SH-SY5Y (cell line): Measurements from ENCODE around the gene FAM117A.

Experiments used
- GATA2 ChIP-seq: IDR thresholded peaks from 2 replicates; pipeline ENCODE4 v1.6.1; 2011; ENCODE audit warnings: mild to moderate bottlenecking, low read depth, low read length
- GATA3 ChIP-seq: IDR thresholded peaks from 2 replicates; pipeline ENCODE4 v1.6.1; 2011; ENCODE audit warnings: low read depth, mild to moderate bottlenecking, low read length, moderate library complexity

Gene FAM117A

DNA sequence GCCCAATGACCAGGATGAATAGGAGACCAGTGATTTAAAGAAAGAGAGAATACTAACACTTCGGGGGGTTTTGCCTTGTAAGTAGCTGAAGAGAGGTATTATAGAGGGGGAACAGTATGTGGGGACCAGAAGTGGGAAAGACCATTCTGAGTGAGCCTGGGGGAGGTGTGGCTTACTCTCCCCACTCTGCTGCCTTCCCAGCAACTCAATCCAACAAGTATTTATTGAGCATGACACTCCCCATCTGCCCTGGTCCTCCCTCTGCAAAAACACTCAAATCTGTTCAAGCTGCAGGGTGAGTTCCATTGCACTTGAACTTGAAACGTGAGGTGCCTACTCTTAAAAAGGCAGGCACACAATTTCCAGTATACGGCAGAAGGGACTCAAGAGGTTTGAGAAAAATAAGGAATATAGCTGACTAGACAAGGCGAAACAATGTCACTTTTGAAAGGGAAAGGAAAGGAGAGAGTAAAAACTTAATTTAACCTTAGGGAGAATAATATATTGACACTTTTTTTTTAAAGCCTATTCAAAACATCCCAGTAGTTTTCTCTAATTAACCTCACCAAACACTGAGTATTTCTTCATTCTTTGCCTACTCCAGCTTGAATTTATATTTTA lies 8.2 kb downstream of the FAM117A start:
- TF ChIP-seq GATA3 (no peak), GATA2 (no peak)

DNA sequence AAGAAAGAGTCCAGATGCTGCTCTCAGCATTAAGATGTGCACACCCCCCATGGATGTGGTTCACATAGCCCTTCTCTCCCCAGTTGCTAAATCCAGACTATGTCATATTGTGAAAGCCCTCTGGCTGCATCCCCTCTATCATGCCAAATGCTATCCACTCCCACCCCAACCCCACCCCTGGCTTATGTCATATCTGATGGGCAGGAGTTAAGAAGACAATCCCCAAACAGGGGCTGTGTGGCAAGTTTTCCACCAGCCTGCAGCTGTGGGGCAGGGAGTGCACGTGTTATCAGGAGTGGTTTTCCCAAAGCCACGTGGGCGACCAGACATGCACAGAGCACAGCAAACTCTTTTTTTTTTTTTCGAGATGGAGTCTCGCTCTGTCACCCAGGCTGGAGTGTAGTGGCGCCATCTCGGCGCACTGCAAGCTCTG lies 10.0 kb downstream of the FAM117A start:
- TF ChIP-seq GATA2 (no peak), GATA3 (no peak)

DNA sequence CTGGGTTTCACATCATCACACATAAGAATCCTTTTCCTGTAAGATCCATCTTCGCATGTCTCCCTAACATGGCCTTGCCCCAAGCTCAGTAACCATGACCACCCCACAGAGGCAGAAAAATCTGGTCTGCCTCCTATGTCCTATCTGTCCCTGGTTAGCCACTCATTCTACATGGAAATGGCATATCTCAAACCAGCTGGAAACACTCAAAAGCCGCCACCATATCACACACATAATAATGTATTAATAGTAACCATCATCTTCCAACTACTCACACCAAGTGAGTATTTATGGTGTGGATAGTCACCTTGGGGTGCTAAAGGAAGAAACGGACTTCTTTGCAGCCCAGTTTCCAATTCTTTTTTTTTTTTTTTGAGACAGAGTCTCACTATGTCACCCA lies 11.4 kb downstream of the FAM117A start:
- TF ChIP-seq GATA2 = no peak
- TF ChIP-seq GATA3 = no peak

GRCh38 chr17:49749730-49750129 lies 14.2 kb downstream of the FAM117A start:
- TF ChIP-seq GATA3 (no peak), GATA2 (no peak)

DNA sequence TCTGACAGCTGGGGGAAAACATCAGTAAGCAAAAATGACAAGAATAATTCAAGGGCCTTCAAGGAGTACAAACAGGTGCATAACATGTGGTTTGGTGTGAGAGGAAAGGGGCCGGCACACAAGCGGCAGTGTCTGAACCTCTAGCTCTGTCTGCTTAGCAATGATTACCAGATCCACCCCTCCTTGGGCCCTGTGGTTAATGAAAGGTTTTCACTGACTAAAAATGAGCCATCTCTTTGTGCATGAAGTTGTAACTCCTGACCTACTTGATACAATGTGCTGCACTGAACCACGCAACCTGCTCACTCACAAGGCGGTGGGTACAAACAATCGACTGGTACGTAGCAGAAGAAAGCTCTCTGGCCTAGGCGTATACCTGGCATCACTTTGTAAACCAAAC lies 15.1 kb downstream of the FAM117A start:
- no peak for TF ChIP-seq GATA3
- no peak for TF ChIP-seq GATA2

DNA sequence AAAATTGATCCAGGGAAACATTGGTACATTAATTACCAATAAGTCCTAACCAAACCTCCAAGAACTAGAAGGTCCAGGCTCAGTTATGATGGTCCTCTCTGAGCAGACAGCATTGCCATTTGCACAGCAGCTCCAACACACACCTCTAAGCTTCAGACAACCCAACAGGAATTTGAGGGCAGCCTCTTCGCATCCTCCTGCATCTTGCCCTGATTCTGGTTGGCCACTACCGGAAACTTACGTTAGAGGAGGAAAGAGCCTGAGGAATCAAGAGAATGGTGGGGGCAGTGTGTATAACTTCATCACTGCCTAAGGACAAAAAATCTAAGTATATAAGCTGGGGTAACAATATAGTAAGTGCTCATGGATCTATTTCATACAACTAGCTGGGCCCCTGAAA lies 15.7 kb downstream of the FAM117A start:
- TF ChIP-seq GATA3 (no peak), GATA2 (no peak)

DNA sequence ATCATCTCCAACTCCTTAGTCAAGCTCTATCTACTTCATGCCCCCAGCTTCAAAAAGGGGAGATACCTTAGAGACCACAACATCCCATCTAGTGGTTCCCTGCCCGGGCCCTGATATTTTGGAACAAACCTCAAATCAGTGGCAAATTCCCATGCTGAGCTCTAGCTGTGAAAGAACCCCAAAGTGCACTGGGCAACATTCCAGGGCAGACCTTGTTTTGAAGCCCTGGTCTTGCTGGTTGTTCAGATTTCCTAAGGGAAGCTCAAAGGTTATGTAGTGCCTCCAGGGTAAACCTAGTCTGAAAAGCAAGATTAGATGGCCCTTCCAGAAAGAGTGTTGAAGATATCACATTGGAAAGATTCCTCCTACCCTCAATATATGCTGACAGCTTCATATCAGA lies 16.3 kb downstream of the FAM117A start:
- no peak for TF ChIP-seq GATA3
- no peak for TF ChIP-seq GATA2

DNA sequence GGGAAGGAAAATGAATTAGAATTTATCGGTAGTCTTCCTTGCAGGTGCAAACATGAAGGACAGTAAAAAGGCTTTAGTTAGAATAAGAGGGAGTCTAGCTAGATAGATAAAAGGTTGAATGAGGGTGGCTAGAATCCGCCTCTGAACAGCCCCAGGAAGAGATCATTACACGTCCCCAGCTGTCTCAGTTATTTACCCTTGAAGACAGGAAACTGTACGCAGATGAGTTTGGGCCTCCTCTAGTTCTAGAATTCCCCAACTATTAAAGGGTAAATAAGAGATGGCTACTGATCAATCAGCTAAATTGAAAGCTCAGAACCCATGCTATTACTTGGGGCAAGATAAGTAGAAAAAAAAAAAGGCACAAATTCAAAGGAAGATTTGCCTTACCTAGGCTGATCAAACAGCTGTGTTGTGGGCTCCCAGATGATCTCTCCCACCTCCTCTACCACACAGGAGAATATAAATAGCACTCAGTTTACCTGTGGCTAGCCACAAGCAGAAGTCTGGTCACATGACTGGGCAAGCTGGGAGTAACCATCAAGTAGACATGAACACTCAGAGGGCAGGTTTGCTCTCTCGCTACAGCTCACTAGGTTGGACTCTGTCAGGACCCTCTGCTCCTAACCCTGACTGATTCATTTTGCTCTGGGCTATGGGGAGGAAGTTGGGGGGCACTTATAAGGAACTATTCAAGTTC lies 17.0 kb downstream of the FAM117A start:
- no peak for TF ChIP-seq GATA2
- TF ChIP-seq GATA3 = no peak

DNA sequence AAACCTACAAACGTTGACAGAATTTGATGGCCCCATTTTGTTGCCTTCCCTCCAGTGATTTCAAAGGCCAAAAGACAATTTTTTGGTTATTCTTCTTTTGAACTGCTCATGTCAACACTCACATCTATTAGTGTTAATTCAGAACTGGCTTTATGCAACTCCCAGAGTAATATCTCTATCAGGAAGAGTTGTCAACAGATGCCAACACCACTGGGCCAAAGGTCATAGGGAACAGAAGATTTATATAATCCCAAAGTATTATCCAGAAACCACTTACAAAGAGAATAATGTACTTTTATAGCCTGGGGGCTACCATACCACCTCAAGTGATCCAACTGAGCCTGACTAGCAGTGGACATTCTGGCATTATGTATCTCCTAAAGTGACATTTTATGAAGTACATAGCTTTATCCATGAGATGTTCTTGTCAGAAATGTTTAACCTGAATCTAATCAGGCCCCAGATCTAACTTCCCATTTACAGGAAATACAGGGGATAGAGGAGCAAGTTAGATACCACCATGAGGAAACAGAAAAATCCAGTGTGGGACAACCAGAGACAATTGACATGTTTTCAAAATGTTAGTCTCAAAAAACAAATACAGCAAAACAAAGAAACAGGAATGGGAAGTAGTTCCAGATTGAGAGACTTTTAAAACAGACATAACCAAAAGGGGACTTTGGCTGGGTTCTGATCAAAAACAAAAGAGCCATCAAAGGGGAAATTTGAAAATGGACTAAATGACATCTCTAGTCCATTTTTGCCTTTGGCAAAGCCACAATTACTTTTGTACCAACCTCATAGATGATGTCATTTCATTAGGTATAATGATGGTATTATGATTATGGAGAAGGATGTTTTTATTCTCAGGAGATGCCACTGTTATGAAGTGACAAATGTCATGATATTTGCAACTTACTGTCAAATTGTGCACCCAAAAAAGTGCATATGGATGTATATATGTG lies 18.5 kb downstream of the FAM117A start:
- TF ChIP-seq GATA2 (no peak), GATA3 (no peak)

DNA sequence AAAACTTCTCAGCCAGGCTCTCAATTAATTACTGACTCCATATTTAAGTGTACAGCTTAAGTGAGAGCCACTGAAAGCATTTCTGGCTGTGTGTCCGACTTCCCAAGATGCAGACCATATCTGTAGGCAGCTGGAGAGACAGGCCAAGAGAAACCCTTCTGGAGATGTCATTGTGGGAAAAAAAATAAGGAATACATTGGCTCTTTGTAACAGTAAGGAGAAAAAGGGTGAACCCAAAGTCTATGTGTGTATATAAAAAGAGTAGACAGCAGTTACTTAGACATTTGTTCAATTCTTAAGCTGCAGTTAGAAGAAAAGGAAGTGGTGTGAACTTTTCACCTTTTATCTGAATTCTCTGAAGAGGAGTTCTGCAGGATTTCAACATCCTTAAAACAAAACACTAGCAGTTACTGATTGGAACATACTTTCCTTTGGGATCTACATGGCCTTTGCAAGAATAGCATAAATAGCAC lies 21.7 kb downstream of the FAM117A start:
- TF ChIP-seq GATA2 (no peak), GATA3 (no peak)

DNA sequence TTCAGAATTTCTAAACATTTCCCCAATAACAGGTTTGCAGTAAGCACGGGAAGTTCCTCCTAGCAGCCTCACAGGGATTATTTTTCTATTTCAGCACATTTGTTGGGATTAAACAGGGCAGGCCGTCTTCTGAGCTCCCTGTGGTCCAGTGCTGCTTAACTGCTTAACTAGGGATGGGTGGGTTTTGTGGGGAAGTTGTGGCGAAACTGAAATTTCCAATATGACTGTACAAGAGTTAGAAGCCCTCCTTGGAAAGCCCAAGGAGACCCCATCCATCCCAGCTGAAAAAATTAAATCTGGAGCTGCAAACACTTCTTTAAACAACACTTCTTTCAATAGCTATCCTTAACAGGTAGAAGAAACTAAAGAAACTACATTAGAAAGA lies 22.2 kb downstream of the FAM117A start:
- TF ChIP-seq GATA2 = no peak
- TF ChIP-seq GATA3 = no peak

DNA sequence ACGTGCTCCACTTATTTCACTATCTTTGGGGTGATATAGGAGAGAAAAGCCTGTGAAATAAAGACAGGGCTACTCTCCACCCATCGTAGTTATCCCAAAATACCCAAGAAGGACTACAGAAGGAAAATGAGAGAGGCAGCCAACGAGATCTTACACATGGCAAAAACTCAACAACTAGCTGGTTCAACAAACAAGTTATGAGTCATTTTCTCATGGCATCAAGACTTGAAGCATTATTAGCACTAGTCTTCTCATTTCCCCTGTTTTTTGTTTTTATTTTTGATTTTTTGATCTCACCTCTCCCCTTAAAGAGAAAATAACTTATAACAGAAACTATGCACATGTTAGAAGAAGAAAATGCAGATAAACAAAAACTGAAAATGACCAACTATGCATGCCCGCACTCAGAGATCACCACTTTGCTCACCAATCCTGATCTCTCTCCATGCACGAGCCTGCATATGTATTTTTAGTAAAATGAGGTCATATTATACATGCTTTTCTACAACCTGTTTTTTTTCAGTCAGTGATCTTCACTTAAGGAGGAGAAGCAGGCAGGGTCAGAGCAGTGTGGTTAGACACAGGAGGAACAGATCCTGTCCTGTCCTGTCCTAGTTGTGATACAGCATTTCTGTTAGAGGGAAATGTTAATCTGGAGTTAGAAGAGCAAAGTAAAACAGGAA lies 22.8 kb downstream of the FAM117A start:
- no peak for TF ChIP-seq GATA2
- TF ChIP-seq GATA3 = no peak

DNA sequence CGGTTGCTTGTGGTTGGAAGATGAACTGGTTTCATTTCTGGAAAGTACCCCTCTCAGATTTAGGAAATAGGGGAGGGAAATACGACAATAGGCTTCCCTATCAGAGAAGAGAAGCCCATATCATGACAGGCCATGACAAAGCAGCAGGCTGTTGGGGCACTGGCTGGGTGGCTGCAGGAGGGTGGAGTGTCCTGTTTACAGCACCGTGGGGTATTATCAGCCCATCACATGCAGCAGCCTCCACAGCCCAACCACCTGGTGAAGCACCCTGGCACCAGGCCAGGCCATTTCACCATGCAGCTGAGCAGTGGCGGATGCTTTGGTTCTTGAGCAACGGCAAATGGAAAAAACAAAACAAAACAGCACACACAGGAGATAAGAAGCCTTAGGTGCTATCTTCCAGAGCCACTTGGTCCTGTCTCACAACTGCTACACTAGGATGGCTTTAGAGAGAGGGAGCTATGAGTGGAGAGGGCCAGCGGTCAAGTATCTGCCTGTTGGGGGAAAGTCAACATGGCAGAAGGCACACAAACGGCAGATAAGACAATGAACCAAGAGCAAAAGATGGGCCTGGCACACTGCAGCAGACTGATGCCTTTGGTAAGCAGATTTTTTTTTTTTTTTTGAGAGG lies 24.2 kb downstream of the FAM117A start:
- TF ChIP-seq GATA3 (no peak), GATA2 (peak; percentile 85)

DNA sequence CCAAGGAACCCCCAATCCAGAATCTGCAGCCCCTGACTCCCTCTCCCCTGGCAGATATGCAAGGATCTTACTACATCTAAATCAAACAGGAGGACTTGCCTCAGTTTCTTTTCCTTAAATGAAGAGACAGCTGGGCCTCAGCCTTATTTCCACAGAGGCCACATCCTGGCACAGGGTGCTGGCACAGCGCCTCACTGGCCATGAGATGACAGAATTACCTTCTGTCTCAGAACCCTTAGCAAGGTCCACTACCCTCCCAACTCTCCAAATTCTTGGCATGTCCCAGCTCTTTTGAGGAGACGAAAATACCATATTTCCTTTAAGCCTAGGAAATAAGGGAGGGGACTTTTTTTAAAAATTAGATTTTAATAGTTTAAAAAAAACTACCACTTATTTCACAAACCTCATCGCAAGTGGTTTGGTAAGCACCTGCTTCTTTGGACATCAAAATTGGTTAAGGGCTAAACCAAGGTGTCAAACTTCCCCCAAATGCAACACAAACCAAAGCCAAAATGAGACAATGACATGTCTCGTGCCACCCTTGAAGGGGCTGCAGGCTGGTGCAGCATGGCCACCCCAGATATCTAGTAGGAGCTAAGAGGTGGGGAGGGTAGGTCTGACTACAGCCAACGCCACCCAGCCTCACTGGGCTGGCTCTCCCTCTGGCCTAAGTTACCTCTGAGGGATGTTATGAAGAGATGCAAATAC lies 25.3 kb downstream of the FAM117A start:
- TF ChIP-seq GATA2 = no peak
- TF ChIP-seq GATA3 = no peak
